Endothelial cell (in vitro differentiated cells): ENCODE data around the gene MPV17L2. TPM values are rescaled to one million over a fixed set of nuclear protein-coding genes. Genes with fewer than 3 reads are reported as not detected.

Source experiments
- DNase-seq: peaks from one replicate; pipeline ENCODE4 v3.0.0; 2021; ENCODE audit warnings: low spot score
- H3K27ac Mint-ChIP-seq: one replicate; pipeline ENCODE4 v1.8.0; 2021; ENCODE audit warnings: mixed read lengths, inconsistent platforms; ENCODE audit not compliant: unreplicated experiment
- H3K27me3 Mint-ChIP-seq: one replicate; pipeline ENCODE4 v1.8.0; 2021; ENCODE audit warnings: mild to moderate bottlenecking, moderate library complexity, mixed read lengths, inconsistent platforms; ENCODE audit not compliant: unreplicated experiment
- H3K36me3 Mint-ChIP-seq: one replicate; pipeline ENCODE4 v1.8.0; 2021; ENCODE audit warnings: mild to moderate bottlenecking, low read depth, mixed read lengths, inconsistent platforms; ENCODE audit not compliant: unreplicated experiment
- H3K4me1 Mint-ChIP-seq: one replicate; pipeline ENCODE4 v1.8.0; 2021; ENCODE audit warnings: mild to moderate bottlenecking, mixed read lengths, inconsistent platforms; ENCODE audit not compliant: unreplicated experiment
- H3K4me3 Mint-ChIP-seq: one replicate; pipeline ENCODE4 v1.8.0; 2021; ENCODE audit warnings: mild to moderate bottlenecking, mixed read lengths, inconsistent platforms; ENCODE audit not compliant: unreplicated experiment
- H3K9me3 Mint-ChIP-seq: one replicate; pipeline ENCODE4 v1.8.0; 2021; ENCODE audit warnings: mixed read lengths, inconsistent platforms; ENCODE audit not compliant: unreplicated experiment
- total RNA-seq: library from RNA; stranded (reverse); fragmentation: NEBNext Ultra II Directional; extraction: Animal tissue kit (Norgen Biotek cat#: 25700); gene quantifications from one replicate; pipeline ENCODE4 v1.2.1, GENCODE V29; 2021; ENCODE audit not compliant: unreplicated experiment
- TF ChIP-seq, protein P1 (sequence below): fragments of 200-600 bp; sonication (generic); IDR thresholded peaks from one replicate; pipeline ENCODE4 v1.5.0; 2021; ENCODE audit warnings: antibody characterized with exemption; ENCODE audit not compliant: unreplicated experiment

The MPV17L2 gene
- total RNA-seq, 1 donor from 2014 or later, result 17.7 TPM

DNA sequence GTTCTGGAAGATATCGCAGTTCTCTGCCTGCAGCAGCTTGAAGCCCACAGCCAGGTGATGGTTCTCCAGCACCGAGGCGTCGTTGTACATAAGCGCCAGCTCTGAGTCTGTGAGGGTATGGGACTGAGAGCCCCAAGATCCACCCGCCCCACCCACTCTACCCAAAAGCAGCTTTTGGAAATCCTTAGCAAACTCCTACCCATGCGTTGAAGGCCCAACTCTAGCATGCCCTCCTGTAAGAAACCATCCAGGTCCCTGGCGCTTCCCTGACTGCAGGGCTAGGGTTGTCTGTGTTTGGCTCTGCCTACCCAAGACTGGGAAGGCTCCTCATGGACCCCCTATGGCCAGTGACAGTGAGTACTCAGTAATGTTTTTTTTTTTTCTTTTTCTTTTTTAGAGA is 23.8 kb downstream of the MPV17L2 start:
- no peak for DNase-seq
- H3K9me3 Mint-ChIP-seq, result no peaks in the 10 kb centered on the region
- peaks cover 11% of the 10 kb centered on the region for H3K27me3 Mint-ChIP-seq
- no peaks in the 10 kb centered on the region for H3K36me3 Mint-ChIP-seq
- no peaks in the 10 kb centered on the region for H3K4me1 Mint-ChIP-seq
- no peak overlapping the region for H3K27ac Mint-ChIP-seq
- TF ChIP-seq, protein P1, sequence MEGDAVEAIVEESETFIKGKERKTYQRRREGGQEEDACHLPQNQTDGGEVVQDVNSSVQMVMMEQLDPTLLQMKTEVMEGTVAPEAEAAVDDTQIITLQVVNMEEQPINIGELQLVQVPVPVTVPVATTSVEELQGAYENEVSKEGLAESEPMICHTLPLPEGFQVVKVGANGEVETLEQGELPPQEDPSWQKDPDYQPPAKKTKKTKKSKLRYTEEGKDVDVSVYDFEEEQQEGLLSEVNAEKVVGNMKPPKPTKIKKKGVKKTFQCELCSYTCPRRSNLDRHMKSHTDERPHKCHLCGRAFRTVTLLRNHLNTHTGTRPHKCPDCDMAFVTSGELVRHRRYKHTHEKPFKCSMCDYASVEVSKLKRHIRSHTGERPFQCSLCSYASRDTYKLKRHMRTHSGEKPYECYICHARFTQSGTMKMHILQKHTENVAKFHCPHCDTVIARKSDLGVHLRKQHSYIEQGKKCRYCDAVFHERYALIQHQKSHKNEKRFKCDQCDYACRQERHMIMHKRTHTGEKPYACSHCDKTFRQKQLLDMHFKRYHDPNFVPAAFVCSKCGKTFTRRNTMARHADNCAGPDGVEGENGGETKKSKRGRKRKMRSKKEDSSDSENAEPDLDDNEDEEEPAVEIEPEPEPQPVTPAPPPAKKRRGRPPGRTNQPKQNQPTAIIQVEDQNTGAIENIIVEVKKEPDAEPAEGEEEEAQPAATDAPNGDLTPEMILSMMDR, result no peak
- no peak overlapping the region for H3K4me3 Mint-ChIP-seq

DNA sequence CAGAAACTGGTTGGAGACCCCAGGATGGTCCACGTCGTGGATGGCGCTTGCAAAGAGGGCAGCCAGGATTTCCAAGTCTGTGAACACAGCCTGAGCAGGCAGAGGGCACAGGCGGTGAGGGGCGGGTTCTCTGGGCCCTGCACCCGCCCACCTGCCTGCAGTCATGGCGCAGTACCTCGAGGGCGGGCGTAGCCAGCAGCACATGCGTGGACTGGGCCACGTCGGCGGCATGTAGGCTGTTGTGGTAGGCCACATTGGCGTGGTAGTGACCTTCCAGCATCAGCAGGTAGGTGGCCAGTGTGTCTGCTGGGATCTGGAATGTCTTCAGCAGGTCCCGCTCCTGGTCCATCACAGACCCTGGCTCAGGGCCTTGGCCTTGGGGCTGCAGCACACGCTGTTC is 25.1 kb downstream of the MPV17L2 start:
- Mint-ChIP-seq H3K27me3 (peaks cover 10% of the 10 kb centered on the region), H3K4me3 (no peak overlapping the region), H3K36me3 (no peaks in the 10 kb centered on the region), H3K9me3 (no peaks in the 10 kb centered on the region), H3K4me1 (no peaks in the 10 kb centered on the region), H3K27ac (no peak overlapping the region)
- TF ChIP-seq, protein P1, result no peak
- DNase-seq, result no peak

GRCh38 chr19:18218600-18218999 is 25.6 kb downstream of the MPV17L2 start:
- H3K27ac Mint-ChIP-seq, result no peak overlapping the region
- no peak for DNase-seq
- TF ChIP-seq, protein P1, result no peak
- no peaks in the 10 kb centered on the region for H3K9me3 Mint-ChIP-seq
- H3K4me3 Mint-ChIP-seq, result no peak overlapping the region
- H3K4me1 Mint-ChIP-seq, result no peaks in the 10 kb centered on the region
- H3K36me3 Mint-ChIP-seq, result no peaks in the 10 kb centered on the region
- peaks cover 12% of the 10 kb centered on the region for H3K27me3 Mint-ChIP-seq

- Mint-ChIP-seq H3K36me3 (no peaks in the 10 kb centered on the region), H3K27ac (no peak overlapping the region), H3K4me3 (peak overlapping the region; percentile 10), H3K4me1 (peaks cover 5% of the 10 kb centered on the region), H3K9me3 (no peaks in the 10 kb centered on the region), H3K27me3 (peaks cover 12% of the 10 kb centered on the region)
- DNase-seq, result no peak
- TF ChIP-seq, protein P1, result no peak
These were observed 27.1 kb downstream of the MPV17L2 start for GRCh38 chr19:18219911-18220631.

DNA sequence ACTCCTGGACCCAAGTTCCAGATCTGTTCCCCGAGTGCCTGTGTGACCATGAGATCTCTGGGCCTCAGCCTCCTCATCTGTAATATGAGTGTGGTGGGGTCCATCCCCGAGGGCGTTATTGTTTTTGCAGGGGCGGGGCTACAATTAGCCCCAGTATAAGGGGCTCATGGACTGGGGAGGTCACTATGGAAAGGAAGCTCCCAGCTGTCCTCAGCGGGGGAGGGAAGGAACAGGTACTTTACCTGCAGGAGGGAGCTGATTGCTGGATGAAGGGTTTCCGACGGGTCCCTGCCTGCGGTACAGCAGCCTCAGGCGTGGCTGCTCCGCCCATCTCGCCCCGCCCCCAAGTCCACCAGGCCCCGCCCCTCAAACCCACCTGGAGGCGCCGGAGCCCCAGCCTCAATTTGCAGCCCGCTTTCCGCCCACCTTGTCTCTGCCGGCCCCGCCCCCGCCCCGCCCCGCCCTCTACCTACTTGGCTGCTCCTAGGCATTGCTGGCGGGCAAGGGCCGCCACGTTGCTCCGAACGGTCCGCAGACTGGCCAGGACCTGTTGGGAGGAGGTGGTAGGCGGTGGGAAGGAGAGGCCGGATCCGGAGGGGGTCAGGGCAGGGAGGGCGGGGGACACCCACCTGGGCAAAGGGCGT is 27.7 kb downstream of the MPV17L2 start:
- Mint-ChIP-seq H3K4me1 (peaks cover 7% of the 10 kb centered on the region), H3K36me3 (no peaks in the 10 kb centered on the region), H3K9me3 (no peaks in the 10 kb centered on the region), H3K4me3 (no peak overlapping the region), H3K27me3 (peaks cover 16% of the 10 kb centered on the region), H3K27ac (no peak overlapping the region)
- TF ChIP-seq, protein P1, result no peak
- no peak for DNase-seq
